GM19372 (cell line): ENCODE results near the gene MBTPS1.
A peak's percentile ranks its signal among the peaks of the same experiment; 100 is the strongest.
"Not testable (repeated sequence)": the region's sequence is repeated elsewhere in the genome, so short reads cannot be mapped to it uniquely, and the experiment has no call there.

Experiments used
- ATAC-seq: cut with Tn5 transposase; IDR thresholded peaks from one replicate; pipeline ENCODE4 v1.9.1; 2021; ENCODE audit warnings: mild to moderate bottlenecking, low read depth, moderate library complexity; ENCODE audit not compliant: unreplicated experiment

Gene MBTPS1

GRCh38 chr16:84137769-84138357 is 21.1 kb upstream of the MBTPS1 start:
- no peak for ATAC-seq

GRCh38 chr16:84137287-84137686 is 20.5 kb upstream of the MBTPS1 start:
- ATAC-seq, result no peak

DNA sequence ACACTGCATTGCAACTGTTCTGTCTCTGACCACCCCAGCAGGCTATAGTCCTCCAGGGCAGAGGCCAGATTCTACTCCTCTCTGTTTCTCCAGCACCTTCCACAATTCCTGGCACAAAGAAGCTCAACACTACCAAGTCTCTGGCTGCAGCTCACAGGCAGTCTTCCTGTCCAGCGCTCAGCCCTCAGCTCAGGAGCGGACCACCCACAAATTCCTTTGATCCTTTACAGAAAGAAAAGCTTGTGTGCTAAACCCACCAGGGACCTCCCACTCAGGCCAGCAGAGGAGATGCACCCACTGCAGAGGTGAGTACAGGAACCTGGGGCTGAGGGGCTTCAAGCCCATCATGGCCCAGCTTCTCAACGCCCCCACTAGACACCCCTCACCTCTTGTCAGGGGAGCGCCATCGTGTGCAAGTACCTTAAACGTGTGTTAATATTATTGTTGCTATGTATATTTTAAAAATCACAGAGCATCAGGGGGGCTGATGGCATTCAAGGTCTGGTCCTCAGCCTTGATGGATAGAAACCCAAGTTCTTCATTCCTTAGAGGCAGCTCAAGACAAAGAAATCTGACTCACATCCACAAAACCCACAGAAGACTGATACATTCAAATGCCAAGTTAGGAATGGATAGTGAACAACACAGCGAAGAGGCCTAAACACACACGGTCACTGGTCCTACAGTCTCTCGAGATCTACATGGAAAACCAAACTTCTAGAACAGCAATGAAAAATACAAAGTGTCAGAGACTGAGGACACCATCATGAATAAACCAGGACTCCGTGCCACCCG is 19.8 kb upstream of the MBTPS1 start:
- no peak for ATAC-seq

GRCh38 chr16:84132527-84133285 is 16.0 kb upstream of the MBTPS1 start:
- no peak for ATAC-seq

DNA sequence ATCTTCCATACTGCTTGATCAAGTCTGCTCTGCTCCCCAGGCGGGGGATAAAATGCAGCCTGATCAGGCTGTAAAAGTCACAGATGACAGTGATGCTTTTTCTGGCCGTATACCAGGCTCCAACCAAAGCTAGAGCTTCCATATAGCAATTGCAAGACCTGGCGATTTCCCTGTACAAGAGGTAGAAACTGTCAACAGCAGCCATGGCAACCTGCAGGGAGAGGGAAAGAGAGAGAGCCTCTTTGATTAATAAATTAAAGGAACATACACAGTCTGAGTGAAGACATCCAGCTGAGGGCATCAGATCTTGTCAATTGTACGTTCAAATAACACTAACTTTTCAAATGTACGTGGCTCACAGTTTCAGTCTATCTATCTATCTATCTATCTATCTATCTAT is 14.4 kb upstream of the MBTPS1 start:
- no peak for ATAC-seq

GRCh38 chr16:84124257-84125073 is 7.7 kb upstream of the MBTPS1 start:
- no peak for ATAC-seq

DNA sequence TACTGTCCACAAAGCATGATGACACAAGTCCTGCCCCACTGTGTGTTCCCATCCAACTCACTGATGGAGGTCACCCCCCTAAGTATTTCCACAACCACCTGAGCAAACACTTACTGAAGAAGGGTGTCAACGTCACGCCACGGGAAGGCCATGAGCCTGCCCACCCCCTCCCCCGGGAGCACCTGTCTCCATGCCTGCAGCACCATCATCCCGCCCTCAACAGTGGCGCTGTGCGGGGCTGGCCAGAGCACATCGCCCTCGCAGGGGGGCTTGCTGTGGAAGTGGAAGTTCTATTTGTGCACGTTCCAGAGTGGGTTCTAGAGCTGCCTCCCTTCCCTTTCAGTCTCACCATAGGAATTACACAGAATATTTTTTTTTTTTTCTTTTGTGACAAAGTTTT is 4.3 kb upstream of the MBTPS1 start:
- no peak for ATAC-seq

DNA sequence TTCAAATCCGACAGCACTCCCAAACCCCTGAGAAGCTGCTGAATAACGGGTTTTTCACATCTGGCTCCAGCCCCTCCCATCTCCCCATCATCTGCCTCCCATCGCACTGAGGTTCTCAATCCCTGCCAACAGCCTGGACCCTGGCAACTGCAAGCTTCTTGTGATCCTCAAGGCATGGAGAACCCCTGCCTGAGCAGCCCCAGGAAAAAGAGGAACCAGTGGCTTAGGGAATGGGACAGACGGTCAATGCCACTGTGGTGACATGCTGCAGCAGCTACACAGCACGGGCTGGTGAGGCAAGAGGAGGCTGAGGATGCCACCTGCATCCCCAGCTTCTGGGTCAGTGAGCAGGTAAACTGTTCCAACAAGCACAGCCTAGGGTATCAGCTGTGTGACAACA is 3.3 kb upstream of the MBTPS1 start:
- no peak for ATAC-seq

- no peak for ATAC-seq
These were observed 2.6 kb upstream of the MBTPS1 start for GRCh38 chr16:84119368-84119767.

DNA sequence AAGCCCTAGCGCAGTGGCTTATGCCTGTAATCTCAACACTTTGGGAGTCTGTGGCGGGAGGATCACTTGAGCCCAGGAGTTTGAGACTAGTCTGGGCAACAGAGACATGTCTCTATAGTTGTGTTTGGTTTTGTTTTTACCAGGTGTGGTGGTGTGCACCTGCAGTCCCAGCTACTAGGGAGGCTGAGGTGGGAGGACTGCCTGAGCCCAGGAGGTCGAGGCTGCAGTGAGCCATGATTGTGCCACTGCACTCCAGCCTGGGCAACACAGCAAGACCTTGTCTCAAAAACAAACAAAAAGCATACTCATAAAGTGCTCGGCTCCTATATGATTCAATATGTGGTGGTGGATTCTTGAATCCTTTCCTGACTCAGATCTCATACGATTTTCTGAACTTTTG is 1.6 kb upstream of the MBTPS1 start:
- ATAC-seq, result not testable (repeated sequence)

- no peak for ATAC-seq
These were observed 727 bp upstream of the MBTPS1 start for GRCh38 chr16:84117494-84117843.

DNA sequence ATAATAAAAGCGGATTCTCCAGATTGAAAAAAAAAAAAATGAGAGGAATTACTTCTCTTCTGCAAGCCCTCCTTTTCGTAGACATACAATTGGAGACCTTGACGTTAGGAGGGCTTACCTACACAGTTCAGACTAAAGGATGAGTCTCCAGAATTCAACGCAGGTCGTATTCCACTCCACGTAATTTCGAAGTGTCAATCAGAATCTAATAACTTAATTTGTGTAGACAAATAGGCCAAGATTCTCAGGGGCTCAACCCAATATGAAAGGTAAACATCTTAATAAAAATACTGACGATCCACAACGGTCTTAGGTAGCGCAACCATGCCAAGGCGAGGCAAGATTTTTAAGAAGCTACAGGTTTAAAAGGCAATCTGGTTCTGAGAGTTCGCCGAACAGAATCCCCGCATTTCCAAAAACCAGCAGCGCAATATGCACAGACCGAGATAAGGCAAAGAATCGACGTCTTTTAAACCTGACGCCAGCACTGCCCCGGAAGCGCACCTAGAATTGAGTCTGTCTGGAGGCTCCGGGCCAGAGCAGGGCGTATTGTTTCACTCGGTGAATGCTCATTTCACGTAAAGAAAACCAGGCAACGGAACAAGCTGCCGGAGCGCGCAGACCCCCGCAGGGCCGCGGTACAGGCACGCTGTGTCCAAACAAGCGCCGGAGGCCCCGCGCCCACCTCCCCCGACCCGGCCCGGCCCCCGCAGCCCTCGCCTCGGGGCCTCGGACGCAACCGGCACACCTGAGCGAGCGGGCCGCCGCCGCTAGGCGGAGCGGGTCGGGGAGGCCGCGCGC is 623 bp downstream of the MBTPS1 start:
- ATAC-seq, result peak; percentile 24

- ATAC-seq, result not testable (repeated sequence)
These were observed 4.8 kb downstream of the MBTPS1 start for GRCh38 chr16:84111949-84112348.

GRCh38 chr16:84111525-84111924 is 5.2 kb downstream of the MBTPS1 start:
- no peak for ATAC-seq

DNA sequence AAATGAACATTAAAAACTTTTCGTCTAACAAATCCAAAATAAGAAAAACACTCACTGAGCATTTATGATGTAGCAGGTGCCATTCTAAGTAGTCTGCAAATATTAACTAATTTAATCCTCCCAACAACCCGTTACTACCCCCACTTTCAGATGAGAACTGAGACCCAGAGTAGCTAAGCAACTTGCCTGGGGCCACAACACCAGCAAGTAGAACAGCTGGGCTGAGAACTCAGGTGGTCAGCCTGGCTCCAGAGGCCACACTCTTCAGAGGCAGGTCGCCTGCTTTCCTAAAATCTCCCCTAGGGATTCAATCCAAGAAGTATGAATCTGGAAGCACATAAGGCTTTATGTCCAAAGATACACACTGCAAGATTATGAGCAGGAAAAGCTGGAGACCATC is 6.2 kb downstream of the MBTPS1 start:
- no peak for ATAC-seq

- no peak for ATAC-seq
These were observed 7.0 kb downstream of the MBTPS1 start for GRCh38 chr16:84109598-84110335.

DNA sequence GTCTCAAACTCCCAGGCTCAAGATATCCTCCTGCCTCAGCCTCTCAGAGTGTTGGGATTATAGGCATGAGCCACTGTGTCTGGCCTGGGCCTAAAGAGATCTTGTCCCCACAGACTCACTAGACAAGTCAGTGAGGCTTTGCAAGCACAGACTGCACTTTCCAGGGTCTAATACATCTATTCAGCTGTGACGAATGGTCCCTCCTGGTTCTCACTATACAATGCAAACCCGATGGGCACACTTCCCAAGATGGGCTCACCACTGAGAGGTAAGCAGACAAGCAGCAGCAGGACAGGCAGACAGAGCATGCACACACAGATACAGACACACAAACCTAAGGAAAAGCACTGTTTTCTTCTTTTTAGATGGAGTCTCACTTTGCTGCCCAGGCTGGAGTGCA is 8.8 kb downstream of the MBTPS1 start:
- no peak for ATAC-seq

GRCh38 chr16:84105948-84106740 is 10.6 kb downstream of the MBTPS1 start:
- ATAC-seq, result no peak
